ENCODE data around the gene RYR2.

The RYR2 gene

GRCh38 chr1:237794071-237794470 lies 752.1 kb downstream of the RYR2 start:
- ATAC-seq (ENCODE audit: low read depth): peak; percentile 46; the same call in 1 of the 3 replicates
- Histone ChIP-seq H3K4me3 (ENCODE audit: severe bottlenecking) (no peak overlapping the region), H3K4me1 (ENCODE audit: insufficient read depth, poor library complexity, severe bottlenecking) (peaks cover 3% of the 10 kb centered on the region), H3K27ac (ENCODE audit: poor library complexity, severe bottlenecking) (no peak overlapping the region), H3K9me3 (ENCODE audit: severe bottlenecking) (no peaks in the 10 kb centered on the region), H3K27me3 (ENCODE audit: insufficient read depth, poor library complexity, severe bottlenecking) (no peaks in the 10 kb centered on the region), H3K36me3 (ENCODE audit: low read depth) (no peaks in the 10 kb centered on the region)
- TF ChIP-seq, protein P1, sequence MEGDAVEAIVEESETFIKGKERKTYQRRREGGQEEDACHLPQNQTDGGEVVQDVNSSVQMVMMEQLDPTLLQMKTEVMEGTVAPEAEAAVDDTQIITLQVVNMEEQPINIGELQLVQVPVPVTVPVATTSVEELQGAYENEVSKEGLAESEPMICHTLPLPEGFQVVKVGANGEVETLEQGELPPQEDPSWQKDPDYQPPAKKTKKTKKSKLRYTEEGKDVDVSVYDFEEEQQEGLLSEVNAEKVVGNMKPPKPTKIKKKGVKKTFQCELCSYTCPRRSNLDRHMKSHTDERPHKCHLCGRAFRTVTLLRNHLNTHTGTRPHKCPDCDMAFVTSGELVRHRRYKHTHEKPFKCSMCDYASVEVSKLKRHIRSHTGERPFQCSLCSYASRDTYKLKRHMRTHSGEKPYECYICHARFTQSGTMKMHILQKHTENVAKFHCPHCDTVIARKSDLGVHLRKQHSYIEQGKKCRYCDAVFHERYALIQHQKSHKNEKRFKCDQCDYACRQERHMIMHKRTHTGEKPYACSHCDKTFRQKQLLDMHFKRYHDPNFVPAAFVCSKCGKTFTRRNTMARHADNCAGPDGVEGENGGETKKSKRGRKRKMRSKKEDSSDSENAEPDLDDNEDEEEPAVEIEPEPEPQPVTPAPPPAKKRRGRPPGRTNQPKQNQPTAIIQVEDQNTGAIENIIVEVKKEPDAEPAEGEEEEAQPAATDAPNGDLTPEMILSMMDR (IDR thresholded peaks at IDR 0.05; ENCODE audit: poor library complexity, severe bottlenecking): no peak
- no peak for DNase-seq (ENCODE audit: low spot score)

DNA sequence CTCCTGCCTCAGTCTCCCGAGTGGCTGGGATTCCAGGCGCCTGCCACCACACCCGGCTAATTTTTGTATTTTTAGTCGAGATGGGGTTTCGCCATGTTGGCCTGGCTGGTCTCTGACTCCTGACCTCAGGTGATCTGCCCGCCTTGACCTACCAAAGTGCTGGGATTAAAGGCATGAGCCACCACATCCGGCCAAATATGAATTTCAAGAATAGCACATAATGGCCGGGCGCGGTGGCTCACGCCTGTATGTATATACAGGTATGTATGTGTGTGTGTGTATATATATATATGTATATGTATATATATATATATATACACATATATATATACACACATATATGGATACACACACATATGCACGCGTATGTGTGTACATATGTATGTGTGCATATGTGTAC lies 753.6 kb downstream of the RYR2 start:
- Histone ChIP-seq H3K27me3 (ENCODE audit: insufficient read depth, poor library complexity, severe bottlenecking) (no peaks in the 10 kb centered on the region), H3K36me3 (ENCODE audit: low read depth) (no peaks in the 10 kb centered on the region), H3K9me3 (ENCODE audit: severe bottlenecking) (no peaks in the 10 kb centered on the region), H3K4me3 (ENCODE audit: severe bottlenecking) (no peak overlapping the region), H3K27ac (ENCODE audit: poor library complexity, severe bottlenecking) (no peak overlapping the region), H3K4me1 (ENCODE audit: insufficient read depth, poor library complexity, severe bottlenecking) (peaks cover 3% of the 10 kb centered on the region)
- DNase-seq (ENCODE audit: low spot score) (no peak), ATAC-seq (ENCODE audit: low read depth) (no peak)
- TF ChIP-seq, protein P1 (IDR thresholded peaks at IDR 0.05; ENCODE audit: poor library complexity, severe bottlenecking): no peak

- Histone ChIP-seq H3K9me3 (ENCODE audit: severe bottlenecking) (no peaks in the 10 kb centered on the region), H3K36me3 (ENCODE audit: low read depth) (no peaks in the 10 kb centered on the region), H3K27ac (ENCODE audit: poor library complexity, severe bottlenecking) (no peak overlapping the region), H3K27me3 (ENCODE audit: insufficient read depth, poor library complexity, severe bottlenecking) (no peaks in the 10 kb centered on the region), H3K4me1 (ENCODE audit: insufficient read depth, poor library complexity, severe bottlenecking) (no peaks in the 10 kb centered on the region), H3K4me3 (ENCODE audit: severe bottlenecking) (no peak overlapping the region)
- ATAC-seq (ENCODE audit: low read depth) (peak; percentile 99), DNase-seq (ENCODE audit: low spot score) (peak; percentile 66)
- TF ChIP-seq, protein P1 (IDR thresholded peaks at IDR 0.05; ENCODE audit: poor library complexity, severe bottlenecking): peak; percentile 71
Measured at GRCh38 chr1:237799762-237800474, 757.9 kb downstream of the RYR2 start.

DNA sequence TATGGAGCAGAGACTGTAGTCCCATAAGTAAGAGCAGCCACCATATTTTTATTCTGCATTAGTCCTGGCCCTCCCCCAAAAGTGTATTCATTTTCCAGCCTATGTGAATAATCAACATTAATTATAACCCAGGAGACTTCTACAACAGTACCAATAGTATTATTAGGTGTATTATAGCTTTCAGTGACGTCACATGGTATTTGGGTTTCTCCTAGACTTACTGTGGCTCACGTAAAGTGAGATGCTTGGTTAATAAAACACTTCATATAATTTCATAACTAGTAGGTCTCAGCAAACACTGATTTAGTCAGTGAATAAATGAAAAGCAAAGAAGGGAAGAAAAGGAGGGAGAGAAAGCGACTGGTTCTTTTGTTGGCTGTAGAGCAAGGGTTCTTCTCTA lies 762.5 kb downstream of the RYR2 start:
- ATAC-seq (ENCODE audit: low read depth) (no peak), DNase-seq (ENCODE audit: low spot score) (no peak)
- Histone ChIP-seq H3K9me3 (ENCODE audit: severe bottlenecking) (no peaks in the 10 kb centered on the region), H3K27ac (ENCODE audit: poor library complexity, severe bottlenecking) (no peak overlapping the region), H3K27me3 (ENCODE audit: insufficient read depth, poor library complexity, severe bottlenecking) (no peaks in the 10 kb centered on the region), H3K36me3 (ENCODE audit: low read depth) (no peaks in the 10 kb centered on the region), H3K4me1 (ENCODE audit: insufficient read depth, poor library complexity, severe bottlenecking) (no peaks in the 10 kb centered on the region), H3K4me3 (ENCODE audit: severe bottlenecking) (no peak overlapping the region)
- TF ChIP-seq, protein P1 (IDR thresholded peaks at IDR 0.05; ENCODE audit: poor library complexity, severe bottlenecking): no peak

DNA sequence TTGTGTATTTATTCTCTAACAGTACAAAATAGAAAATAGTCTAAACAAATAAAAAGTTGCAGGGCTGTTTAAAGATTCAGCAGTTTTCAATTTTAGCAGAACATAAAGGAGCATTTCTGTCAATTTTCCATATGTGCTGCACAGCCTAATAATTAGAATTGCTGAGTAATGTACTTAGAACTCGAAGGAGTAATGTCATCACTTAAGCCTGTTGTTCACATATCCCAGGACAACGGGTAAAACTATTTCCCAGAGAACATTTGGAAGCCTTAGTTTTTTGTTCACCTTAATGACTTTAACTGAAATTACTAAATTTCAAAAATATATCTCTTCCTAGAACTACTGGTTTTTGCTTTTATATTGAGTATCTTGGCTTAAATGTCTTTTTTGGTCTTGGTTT lies 767.1 kb downstream of the RYR2 start:
- H3K27ac ChIP-seq (ENCODE audit: poor library complexity, severe bottlenecking): no peak overlapping the region
- no peak for ATAC-seq (ENCODE audit: low read depth)
- H3K4me1 ChIP-seq (ENCODE audit: insufficient read depth, poor library complexity, severe bottlenecking): no peaks in the 10 kb centered on the region
- no peaks in the 10 kb centered on the region for H3K9me3 ChIP-seq (ENCODE audit: severe bottlenecking)
- no peaks in the 10 kb centered on the region for H3K27me3 ChIP-seq (ENCODE audit: insufficient read depth, poor library complexity, severe bottlenecking)
- TF ChIP-seq, protein P1 (IDR thresholded peaks at IDR 0.05; ENCODE audit: poor library complexity, severe bottlenecking): no peak
- H3K4me3 ChIP-seq (ENCODE audit: severe bottlenecking): no peak overlapping the region
- H3K36me3 ChIP-seq (ENCODE audit: low read depth): no peaks in the 10 kb centered on the region
- DNase-seq (ENCODE audit: low spot score): no peak
